Measurements from ENCODE around the gene OR2V2.
"Not testable (repeated sequence)": the region's sequence is repeated elsewhere in the genome, so short reads cannot be mapped to it uniquely, and the experiment has no call there.

DNA sequence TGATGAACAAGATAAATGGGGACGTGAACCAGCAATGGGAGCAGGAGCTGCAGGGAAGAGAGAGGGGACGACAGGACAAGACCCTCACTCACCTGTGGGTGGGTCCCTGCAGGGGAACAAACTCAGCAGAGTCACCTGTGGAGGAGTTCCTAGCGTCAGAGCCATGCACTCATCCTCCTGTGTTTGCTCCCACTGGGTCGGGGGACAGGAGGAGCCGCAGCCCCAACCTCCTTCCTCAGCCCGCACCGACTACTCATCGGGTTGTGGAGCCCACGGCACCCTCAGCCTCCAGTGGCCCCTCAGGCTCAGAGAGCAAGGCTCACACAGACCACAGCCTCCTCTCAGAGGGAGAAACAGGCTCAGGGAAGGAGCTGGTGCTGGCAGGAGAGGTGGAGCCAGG lies 17.3 kb upstream of the OR2V2 start:
- not testable (repeated sequence) for TF ChIP-seq EZH2 (IDR thresholded peaks at IDR 0.05; ENCODE audit: borderline replicate concordance, control insufficient read depth, low read depth, low read length); EP300 (IDR thresholded peaks at IDR 0.05; ENCODE audit: borderline replicate concordance in 1 of 2, control insufficient read depth in 1 of 2, low read depth in 2 of 2, low read length in 2 of 2); SREBF2 (IDR thresholded peaks at IDR 0.05; ENCODE audit: low read length); ZBTB40 (IDR thresholded peaks at IDR 0.05; ENCODE audit: borderline replicate concordance)
